K562 (cell line): Measurements from ENCODE around the gene TOX2. TPM values are rescaled to one million over a fixed set of nuclear protein-coding genes. Genes with fewer than 3 reads are reported as not detected.

ENCODE experiments used
- ATAC-seq: fragments of 200-7000 bp; cut with Tn5 transposase; 3 replicates; pipeline ENCODE4 v1.9.1; 2020; ENCODE audit warnings: moderate library complexity
- BruUV-seq: library from RNA; stranded (reverse); fragments of 400-500 nt; replicated peaks from 2 replicates; lab custom pipeline; 2021; lab: Mats Ljungman, UMichigan
- CTCF ChIA-PET: fragments of 300-600 bp; formaldehyde crosslinking; extraction: SDS; loops from one replicate; lab custom pipeline; 2021; ENCODE audit warnings: low intra/inter-chr PET ratio; lab: Yijun Ruan, JAX
- POLR2A ChIA-PET: fragments of 300-600, 350-650 bp; sonication (Branson Sonifier 250); formaldehyde crosslinking; extraction: SDS; loops from one replicate; lab custom pipeline; 2021; ENCODE audit warnings: antibody characterized with exemption, inconsistent platforms; lab: Yijun Ruan, JAX
- DNase-seq, 4 experiments: peaks; one replicate each; pipeline versions ENCODE4 v3.0.0 to v3.0.0-alpha.2; 2011 to 2018; ENCODE audit warnings: low spot score in 3 of 4, mixed read lengths in 3 of 4; ENCODE audit errors: extremely low read depth in 1 of 4
- FAIRE-seq: peaks from 2 replicates; lab custom pipeline; 2011; peaks lifted over from hg19 to GRCh38; lab: Jason Lieb, UNC
- H2AFZ ChIP-seq: 2 replicates; pipeline ENCODE4 v1.6.0; 2011; ENCODE audit warnings: low read depth, low read length, control low read depth, inconsistent platforms
- H3K27ac ChIP-seq: fragments of 200-600 bp; 3 replicates; pipeline ENCODE4 v1.8.0; 2011; ENCODE audit warnings: low read depth, mild to moderate bottlenecking, control low read depth, inconsistent platforms, low read length, moderate library complexity, mixed read lengths; ENCODE audit errors: extremely low read depth
- H3K27me3 ChIP-seq, 2 experiments: fragments of 300-600 bp in 1 of 2; 2 replicates in 1 of 2; 3 replicates in 1 of 2; pipeline versions ENCODE4 v1.6.0 to v1.8.0; 2011; ENCODE audit warnings: inconsistent platforms in 2 of 2, low read length in 2 of 2, mild to moderate bottlenecking in 1 of 2, mixed read lengths in 1 of 2, moderate library complexity in 1 of 2; ENCODE audit not compliant: control insufficient read depth in 2 of 2, insufficient read depth in 2 of 2
- H3K36me3 ChIP-seq: fragments of 300-600 bp; 3 replicates; pipeline ENCODE4 v1.8.0; 2011; ENCODE audit warnings: mild to moderate bottlenecking, low read length, inconsistent platforms; ENCODE audit not compliant: control insufficient read depth, insufficient read depth
- H3K4me1 ChIP-seq, 2 experiments: fragments of 200-600 bp in 1 of 2; replicated peaks in 1 of 2; 2 replicates in 1 of 2; 3 replicates in 1 of 2; pipeline versions ENCODE4 v1.5.1 to v1.8.0; 2011; ENCODE audit warnings: inconsistent platforms in 2 of 2, low read length in 2 of 2, mild to moderate bottlenecking in 1 of 2, mixed read lengths in 1 of 2, moderate library complexity in 1 of 2; ENCODE audit not compliant: control insufficient read depth in 2 of 2, insufficient read depth in 2 of 2
- H3K4me2 ChIP-seq: 2 replicates; pipeline ENCODE4 v1.6.1; 2011; ENCODE audit warnings: low read length, control low read depth, inconsistent platforms, mixed read lengths; ENCODE audit not compliant: insufficient read depth
- H3K4me3 ChIP-seq: fragments of 200-600 bp; sonication (generic), shearing (Covaris generic); 2 replicates; pipeline ENCODE4 v1.5.1; 2016; ENCODE audit warnings: control low read depth, inconsistent platforms
- H3K79me2 ChIP-seq: fragments of 200-600 bp; 3 replicates; pipeline ENCODE4 v1.8.0; 2011; ENCODE audit warnings: low read length, inconsistent platforms; ENCODE audit not compliant: control insufficient read depth, insufficient read depth
- H3K9ac ChIP-seq, 2 experiments: 2 replicates each; pipeline versions ENCODE4 v1.6.0 to v1.6.1; 2011; ENCODE audit warnings: low read depth in 2 of 2, low read length in 2 of 2, control low read depth in 1 of 2, inconsistent platforms in 1 of 2, mild to moderate bottlenecking in 1 of 2, mixed read lengths in 1 of 2; ENCODE audit not compliant: insufficient read depth in 1 of 2
- H3K9me1 ChIP-seq: one replicate; pipeline ENCODE4 v1.6.0; 2011; ENCODE audit warnings: inconsistent platforms, mild to moderate bottlenecking, low read length, moderate library complexity; ENCODE audit not compliant: control insufficient read depth, insufficient read depth
- H3K9me3 ChIP-seq: replicated peaks from 2 replicates; pipeline ENCODE4 v1.5.1; 2011; ENCODE audit warnings: low read depth, low read length, inconsistent platforms; ENCODE audit not compliant: control insufficient read depth, insufficient read depth
- H4K20me1 ChIP-seq: replicated peaks from 2 replicates; pipeline ENCODE4 v1.6.1; 2011; ENCODE audit warnings: low read length, inconsistent platforms, mixed read lengths; ENCODE audit not compliant: control insufficient read depth, insufficient read depth
- HNRNPL ChIP-seq: fragments of 200-400 bp; formaldehyde crosslinking; IDR thresholded peaks from 2 replicates; pipeline ENCODE4 v1.6.1; 2017; ENCODE audit warnings: low read depth, mild to moderate bottlenecking, low read length
- POLR2A ChIP-seq: fragments of 450-650 bp; conservative IDR thresholded peaks from 2 replicates; pipeline ENCODE4 v1.6.1; 2016
- PTBP1 ChIP-seq: fragments of 200-400 bp; formaldehyde crosslinking; IDR thresholded peaks from 2 replicates; pipeline ENCODE4 v1.6.1; 2017; ENCODE audit warnings: low read depth, low read length
- RAD21 ChIP-seq, 2 experiments: fragments of 250-450 bp in 1 of 2; fragments of 450-650 bp in 1 of 2; sonication (Bioruptor Pico) in 1 of 2; formaldehyde crosslinking in 1 of 2; IDR thresholded peaks in 1 of 2; conservative IDR thresholded peaks in 1 of 2; 2 replicates each; pipeline versions ENCODE4 v1.4.0 to v1.8.0; 2020 to 2022; ENCODE audit warnings: mild to moderate bottlenecking in 2 of 2, moderate library complexity in 1 of 2
- WGBS: fragments of 100-300 bp; shearing (Covaris generic); methylation state at CpG from one replicate; pipeline ENCODE4 v1.1.6; 2016; ENCODE audit warnings: low coverage, mixed read lengths; ENCODE audit not compliant: insufficient coverage; ENCODE audit errors: missing lambda C conversion rate; 5-methylcytosine and 5-hydroxymethylcytosine counted together
- in situ Hi-C: fragments of 300-500 bp; cut with MboI; formaldehyde crosslinking; loops from 4 replicates; pipeline ENCODE4 v1.15.0; 2018; ENCODE audit warnings: inconsistent platforms, mixed read lengths
- intact Hi-C: fragments of 100-400 bp; cut with micrococcal nuclease; formaldehyde crosslinking; loops from 2 replicates; pipeline ENCODE4 v1.14.2; 2022
- polyA plus RNA-seq, 8 experiments: library from polyadenylated mRNA; depleted of rRNA in 4 of 8; stranded (reverse) in 5 of 8; unstranded in 3 of 8; fragments of >200 nt; fragmentation: Nextera tagmentation in 2 of 8; fragmentation: Illumina TruSeq in 1 of 8; extraction: Ambion mirVana in 2 of 8; extraction: Trizol in 1 of 8; gene quantifications; 2 replicates each; pipeline versions ENCODE4 v1.2.1 to v1.2.3, GENCODE V29; 2011 to 2014; ENCODE audit warnings: inconsistent platforms in 1 of 8, missing spikeins in 1 of 8
- total RNA-seq, 7 experiments: library from RNA; depleted of rRNA in 6 of 7; stranded (reverse); fragments of >200 nt in 6 of 7; fragmentation: Illumina TruSeq in 2 of 7; extraction: Trizol in 2 of 7; gene quantifications; 2 replicates each; pipeline versions ENCODE4 v1.2.1 to v1.2.3, GENCODE V29; 2011 to 2021; ENCODE audit warnings: low replicate concordance in 1 of 7
- TF ChIP-seq, protein P1 (sequence below): fragments of 200-800 bp; sonication (Bioruptor generic); IDR thresholded peaks from 2 replicates; pipeline ENCODE4 v1.6.1; 2017; ENCODE audit warnings: missing genetic modification characterization, missing compliant biosample characterization

TOX2 gene
- total and polyA plus RNA-seq, 9 of the 15 experiments (the other 6 are each of a cell fraction or from before 2014, with no cell fraction given) = not detected

DNA sequence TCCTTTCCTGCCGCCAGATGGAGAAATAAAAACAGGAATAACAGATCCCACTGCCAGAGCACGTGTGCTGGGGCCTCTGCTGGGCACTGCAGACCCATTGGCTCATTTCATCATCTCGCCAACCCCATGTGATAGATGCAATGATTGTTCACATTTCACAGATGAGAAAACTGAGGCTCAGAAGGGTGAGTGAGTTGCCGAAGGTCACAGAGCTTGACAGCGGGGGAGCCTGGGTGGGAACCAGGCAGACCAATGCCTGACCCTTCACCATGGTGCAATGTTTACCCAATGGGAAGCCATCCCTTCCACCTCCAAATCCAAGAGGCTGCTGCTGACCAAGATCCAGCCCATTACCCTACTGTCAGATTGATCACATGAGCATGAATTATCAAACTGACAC lies 167.2 kb downstream of the TOX2 start:
- DNase-seq = no peak
- Histone ChIP-seq H3K27me3 (peaks cover 8 to 49% of the 10 kb centered on the region in 2 experiments; a peak in 4 of 5 replicates), H3K9ac (no peak overlapping the region), H3K4me1 (no peaks in the 10 kb centered on the region), H3K4me3 (no peak overlapping the region), H3K9me3 (no peaks in the 10 kb centered on the region), H3K36me3 (no peaks in the 10 kb centered on the region), H3K79me2 (no peaks in the 10 kb centered on the region), H3K9me1 (no peaks in the 10 kb centered on the region), H4K20me1 (peaks cover 6% of the 10 kb centered on the region; the same call in 1 of the 2 replicates), H3K4me2 (no peak overlapping the region), H2AFZ (no peak overlapping the region), H3K27ac (no peak overlapping the region)
- intact Hi-C loops (loop anchor here (5.0 to 10.0 kb wide), 2 partner anchors 235 to 547 kb away; no protein-coding TSS in a partner anchor), in situ Hi-C loops (loop anchor here (5.0 to 10.0 kb wide), 3 partner anchors 330 to 635 kb away; no protein-coding TSS in a partner anchor)
- no peak for ATAC-seq
- WGBS = 5% methylated on average over 5 of the region's 5 CpGs
- TF ChIP-seq PTBP1 (no peak), POLR2A (no peak), RAD21 (CRISPR knock-in tag; conservative IDR thresholded peaks at IDR 0.05 in 1 of 2, IDR thresholded peaks at IDR 0.05 in 1 of 2) (no peak), HNRNPL (no peak)
- TF ChIP-seq, protein P1, sequence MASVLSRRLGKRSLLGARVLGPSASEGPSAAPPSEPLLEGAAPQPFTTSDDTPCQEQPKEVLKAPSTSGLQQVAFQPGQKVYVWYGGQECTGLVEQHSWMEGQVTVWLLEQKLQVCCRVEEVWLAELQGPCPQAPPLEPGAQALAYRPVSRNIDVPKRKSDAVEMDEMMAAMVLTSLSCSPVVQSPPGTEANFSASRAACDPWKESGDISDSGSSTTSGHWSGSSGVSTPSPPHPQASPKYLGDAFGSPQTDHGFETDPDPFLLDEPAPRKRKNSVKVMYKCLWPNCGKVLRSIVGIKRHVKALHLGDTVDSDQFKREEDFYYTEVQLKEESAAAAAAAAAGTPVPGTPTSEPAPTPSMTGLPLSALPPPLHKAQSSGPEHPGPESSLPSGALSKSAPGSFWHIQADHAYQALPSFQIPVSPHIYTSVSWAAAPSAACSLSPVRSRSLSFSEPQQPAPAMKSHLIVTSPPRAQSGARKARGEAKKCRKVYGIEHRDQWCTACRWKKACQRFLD (CRISPR knock-in tag) = no peak
- FAIRE-seq = no peak
- BruUV-seq = no TSS peak
- ChIA-PET CTCF (interaction anchor here (2.2 to 3.2 kb wide), 3 partner anchors 98 to 633 kb away, joined by 11 to 28 read pairs (median 12); no protein-coding TSS in a partner anchor), POLR2A (no interaction called here)
